Ammon's horn (tissue), 1 donor: ENCODE results near the gene SCGB1C1.
"Not testable (repeated sequence)": the region's sequence is repeated elsewhere in the genome, so short reads cannot be mapped to it uniquely, and the experiment has no call there.

Experiments used
- DNase-seq: peaks from one replicate; pipeline ENCODE4 v3.0.0-alpha.2; 2016; ENCODE audit warnings: low spot score

Gene SCGB1C1

DNA sequence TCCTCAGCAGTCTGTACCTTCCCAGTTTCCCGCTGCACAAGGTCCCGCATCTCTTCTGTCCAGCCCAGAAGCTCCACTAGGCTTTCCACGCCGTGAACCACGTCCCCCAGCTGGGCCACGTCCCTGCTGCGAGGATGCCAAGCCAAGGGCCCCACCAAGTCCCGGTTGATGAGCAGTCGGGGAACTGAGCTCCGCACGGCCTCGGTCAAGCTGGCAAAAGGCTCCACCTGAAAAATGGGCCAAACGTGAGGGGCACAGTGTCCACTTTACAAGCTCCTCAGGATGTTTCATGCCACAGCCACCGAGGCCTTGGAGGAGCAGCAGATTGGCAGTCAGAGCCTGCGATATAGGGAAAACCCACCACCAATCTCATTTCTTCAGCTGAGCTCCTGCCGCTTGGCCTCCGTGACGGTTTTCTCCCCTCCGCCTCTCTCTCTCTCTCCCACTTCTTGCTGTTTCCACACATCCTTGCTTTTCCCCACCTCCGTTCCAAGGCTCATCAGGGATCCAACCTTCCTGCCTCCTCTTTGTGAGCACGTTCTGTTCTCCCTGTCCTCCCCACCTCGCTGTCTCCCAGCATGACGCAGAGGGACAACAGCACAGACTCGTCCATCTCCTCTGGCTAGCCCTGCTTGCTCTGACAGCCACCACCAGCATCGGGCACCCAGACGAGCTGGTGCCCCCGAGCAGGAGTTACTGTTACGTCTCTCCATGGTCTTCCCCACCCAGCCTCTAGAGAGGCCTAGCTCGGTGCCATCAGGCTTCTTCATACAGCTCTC lies 26.1 kb downstream of the SCGB1C1 start:
- DNase-seq = no peak

GRCh38 chr11:220641-221215 lies 27.9 kb downstream of the SCGB1C1 start:
- not testable (repeated sequence) for DNase-seq

- no peak for DNase-seq
Measured at GRCh38 chr11:221539-221938, 28.7 kb downstream of the SCGB1C1 start.

- DNase-seq = no peak
Measured at GRCh38 chr11:221998-222789, 29.3 kb downstream of the SCGB1C1 start.

DNA sequence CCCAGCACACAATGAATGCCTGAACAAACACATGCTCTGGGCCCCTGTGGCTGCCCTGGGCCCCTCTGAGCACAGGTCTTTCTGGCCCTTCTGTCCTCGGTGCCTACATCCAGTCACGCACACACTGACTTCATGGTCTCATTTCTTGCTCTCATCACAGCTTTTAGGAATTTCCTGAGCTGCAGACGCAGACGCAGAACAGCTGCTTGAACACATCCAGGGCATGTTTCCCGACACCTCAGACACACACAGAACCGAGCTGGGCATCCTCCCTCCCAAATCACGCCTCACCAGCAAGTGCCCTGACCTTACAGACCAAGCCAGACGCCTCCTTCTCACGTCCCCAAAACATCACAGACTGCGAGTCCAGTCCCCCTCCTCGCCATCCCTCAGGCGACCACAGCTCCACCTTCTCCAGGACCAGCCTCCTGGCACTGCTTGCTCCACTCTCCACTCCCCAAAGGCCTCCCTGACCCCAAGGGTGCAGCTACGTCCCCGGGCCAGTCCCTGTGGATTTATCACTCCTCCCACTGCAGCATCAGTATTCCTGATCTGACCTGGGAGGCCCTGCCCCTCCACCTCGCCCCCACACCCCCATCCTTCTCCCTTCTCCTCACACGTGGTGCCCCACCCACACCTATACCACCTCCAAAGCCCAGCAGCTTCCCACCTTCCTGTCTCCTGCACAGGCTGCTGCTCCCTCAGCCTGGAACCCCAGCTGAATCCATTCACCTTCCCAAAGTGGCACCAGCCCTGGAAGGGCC lies 30.3 kb downstream of the SCGB1C1 start:
- DNase-seq = no peak

GRCh38 chr11:223884-224283 lies 31.0 kb downstream of the SCGB1C1 start:
- no peak for DNase-seq

- no peak for DNase-seq
Measured at GRCh38 chr11:224424-224823, 31.5 kb downstream of the SCGB1C1 start.

DNA sequence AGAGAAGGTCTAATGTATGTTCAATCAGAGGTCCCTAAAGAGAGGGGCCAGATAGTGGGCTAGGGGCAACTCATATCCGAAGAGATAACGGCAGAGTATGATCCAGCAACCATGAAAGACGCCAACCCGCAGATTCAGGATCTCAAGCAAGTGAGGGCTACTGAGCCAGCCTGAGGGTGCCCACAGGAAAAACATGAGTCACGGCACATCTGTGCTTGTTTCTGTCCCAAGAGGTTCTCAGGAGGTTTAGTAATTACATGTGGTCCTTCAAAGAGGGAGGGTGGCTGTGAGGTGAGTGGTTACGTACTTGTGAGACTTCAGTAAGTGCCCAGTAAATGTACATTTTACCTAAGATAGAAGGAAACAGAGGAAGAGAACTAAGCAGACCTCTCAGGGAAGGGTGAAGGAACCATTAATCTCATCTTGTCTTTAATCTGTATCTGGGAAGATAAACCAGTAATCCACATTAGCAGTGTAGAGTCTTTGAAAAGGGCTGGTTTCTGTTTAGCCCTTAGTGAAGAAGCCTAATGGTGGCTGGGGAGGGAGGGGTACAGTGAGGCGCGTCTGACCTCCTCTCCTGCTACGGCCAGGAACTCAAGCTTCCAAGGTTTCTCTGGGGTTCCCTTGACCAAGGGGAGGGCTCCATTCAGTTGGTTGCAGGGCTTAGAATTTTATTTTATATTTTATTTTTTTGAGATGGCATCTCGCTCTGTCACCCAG lies 33.0 kb downstream of the SCGB1C1 start:
- DNase-seq = no peak

GRCh38 chr11:227824-228379 lies 35.0 kb downstream of the SCGB1C1 start:
- DNase-seq = no peak

DNA sequence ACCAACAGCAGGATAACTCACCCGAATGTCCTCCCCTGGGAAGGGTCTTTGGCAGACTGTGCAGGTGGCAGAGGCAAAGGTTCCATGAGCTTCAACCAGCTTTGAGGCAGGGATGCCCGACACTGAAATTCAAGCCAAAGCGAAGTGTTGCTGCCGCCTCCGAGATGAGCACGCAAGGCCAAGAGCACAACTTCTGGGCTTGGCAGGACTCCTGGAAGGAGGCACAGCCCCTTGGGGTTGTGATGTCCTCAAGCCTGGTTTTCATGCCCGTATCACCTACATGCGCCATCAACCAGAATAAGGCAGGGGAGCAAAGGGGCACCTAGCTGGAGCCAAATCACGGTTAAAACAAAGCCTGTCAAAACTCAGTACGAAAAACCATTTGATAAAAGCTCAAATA lies 37.6 kb downstream of the SCGB1C1 start:
- DNase-seq = no peak

GRCh38 chr11:232783-233565 lies 40.1 kb downstream of the SCGB1C1 start:
- no peak for DNase-seq

GRCh38 chr11:235180-235579 lies 42.3 kb downstream of the SCGB1C1 start:
- DNase-seq = no peak

GRCh38 chr11:235609-235996 lies 42.7 kb downstream of the SCGB1C1 start:
- DNase-seq = no peak

DNA sequence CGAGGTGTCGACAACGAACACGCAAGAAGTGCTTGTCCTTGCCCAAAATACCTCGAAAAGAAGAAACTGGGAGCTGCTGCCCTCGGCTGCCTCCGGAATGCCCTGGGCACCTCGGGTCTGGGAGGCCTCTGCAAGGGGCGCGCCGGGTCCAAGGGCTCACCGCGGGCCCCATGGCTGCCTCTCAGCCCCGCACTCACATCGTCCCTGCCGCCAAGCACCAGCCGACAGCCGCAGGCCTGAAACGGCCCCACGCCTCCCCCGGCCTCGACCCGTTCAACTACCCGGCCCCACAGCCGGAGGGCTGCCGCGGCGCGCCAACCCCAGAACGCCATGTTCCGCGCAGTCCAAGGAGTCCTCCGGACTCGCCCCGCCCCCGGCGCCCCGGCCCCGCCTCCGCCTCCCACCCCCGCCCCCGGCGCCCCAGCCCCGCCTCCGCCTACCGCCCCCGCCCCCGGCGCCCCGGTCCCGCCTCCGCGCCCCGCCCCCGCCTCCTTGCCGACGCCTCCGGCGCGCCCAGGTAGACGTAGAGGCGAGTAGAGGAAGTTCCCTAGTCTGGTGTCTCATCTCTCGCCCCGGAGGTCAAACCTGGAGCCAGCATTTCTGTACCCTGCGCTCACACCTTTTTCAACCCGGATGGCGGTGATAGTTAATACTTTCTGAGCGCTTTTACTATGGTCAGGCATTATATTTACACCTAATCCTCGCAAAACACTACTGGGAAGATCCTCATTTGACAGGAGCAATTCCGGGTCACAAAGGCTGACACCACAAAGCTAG lies 43.3 kb downstream of the SCGB1C1 start, which contains the start of gene SIRT3:
Gene SIRT3 (minus strand): TSS at position 346 of the 777 bp plus-strand sequence. CDS start 14 bp downstream, at position 332.
- DNase-seq = peak; percentile 80

DNA sequence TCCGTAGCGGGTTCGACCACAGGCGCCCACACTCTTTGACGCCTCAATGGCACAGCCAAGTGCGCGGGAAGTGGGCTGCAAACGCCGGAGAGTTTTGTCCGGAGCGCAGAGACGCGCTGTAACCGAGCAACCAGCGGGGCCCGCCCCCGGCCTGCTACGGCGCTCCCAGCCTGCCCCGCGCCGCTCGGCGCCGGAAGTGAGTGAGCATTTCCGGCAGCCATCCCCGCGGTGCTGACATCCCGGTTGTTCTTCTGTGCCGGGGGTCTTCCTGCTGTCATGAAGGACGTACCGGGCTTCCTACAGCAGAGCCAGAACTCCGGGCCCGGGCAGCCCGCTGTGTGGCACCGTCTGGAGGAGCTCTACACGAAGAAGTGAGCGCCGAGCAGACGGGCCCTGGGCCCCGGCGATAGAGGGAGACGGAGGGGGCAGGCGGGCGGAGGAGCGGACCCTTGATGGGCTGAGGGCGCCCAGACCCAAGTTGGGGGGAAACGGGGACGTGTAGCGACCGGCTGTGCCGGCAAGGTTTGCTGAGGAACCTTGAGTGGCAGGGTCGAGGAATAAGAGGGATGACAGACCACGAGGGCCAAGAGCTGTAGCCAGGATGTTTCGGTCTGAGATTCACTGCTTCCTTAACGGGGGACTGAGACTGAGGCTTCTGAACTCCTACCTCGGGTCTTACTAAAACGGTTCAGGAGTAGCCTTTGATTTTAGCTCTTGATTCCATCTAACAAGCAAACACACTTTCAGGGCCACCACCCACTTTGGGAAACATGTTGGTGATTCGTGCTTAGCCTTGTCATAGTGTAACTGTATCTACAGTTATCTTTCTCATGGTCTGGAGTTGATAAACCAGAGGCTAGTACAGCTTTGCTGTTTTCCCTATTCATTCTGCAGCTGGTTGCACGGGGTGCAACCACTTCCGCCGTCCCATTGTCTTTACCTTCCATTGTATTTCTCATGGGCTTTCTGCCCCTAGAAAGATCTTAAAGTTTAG lies 44.2 kb downstream of the SCGB1C1 start, which contains the start of gene PSMD13:
Gene PSMD13 (plus strand): TSS at position 203 of the 994 bp plus-strand sequence. CDS start 74 bp downstream, at position 277.
- DNase-seq = peak; percentile 84

- not testable (repeated sequence) for DNase-seq
Measured at GRCh38 chr11:238346-238745, 45.5 kb downstream of the SCGB1C1 start.

DNA sequence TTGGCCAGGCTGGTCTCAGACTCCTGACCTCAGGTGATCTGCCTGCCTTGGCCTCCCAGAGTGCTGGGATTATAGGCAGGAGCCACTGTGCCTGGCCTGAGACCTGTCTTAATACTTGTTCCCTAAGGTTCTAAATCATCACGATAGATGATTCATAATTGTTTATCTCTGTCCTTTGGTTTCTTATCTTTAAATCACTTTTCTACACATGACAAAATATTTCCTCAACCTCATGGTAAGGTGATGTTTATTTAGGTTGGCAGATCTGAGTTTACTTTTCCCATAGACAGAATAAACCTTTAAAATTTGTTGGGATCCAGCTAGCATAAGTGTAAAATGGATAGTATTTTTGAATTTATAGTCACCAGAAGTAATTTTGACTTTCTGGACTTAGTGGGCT lies 47.4 kb downstream of the SCGB1C1 start:
- DNase-seq = no peak

DNA sequence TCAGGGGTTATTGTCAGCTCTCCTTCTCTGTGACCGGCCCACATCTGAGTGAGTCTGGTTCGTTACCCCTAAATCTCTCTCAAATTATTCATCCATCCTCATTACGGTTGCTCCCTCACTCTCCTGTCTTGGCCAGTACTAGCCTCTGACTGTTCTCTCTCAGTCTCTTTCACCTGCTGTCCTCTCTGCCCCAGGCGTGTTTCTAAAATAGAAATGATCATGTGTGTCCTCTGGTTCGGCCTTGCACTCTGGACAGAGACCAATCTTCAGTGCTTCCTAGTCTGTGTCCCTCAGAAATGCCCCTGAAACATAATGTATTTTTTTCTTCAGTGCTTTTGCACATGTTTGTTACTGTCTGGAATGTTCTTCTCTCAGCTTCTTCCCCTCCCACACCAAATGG lies 48.8 kb downstream of the SCGB1C1 start:
- DNase-seq = no peak
